ENCODE measurements around the gene HPF1. TPM values are rescaled to one million over a fixed set of nuclear protein-coding genes. Genes with fewer than 3 reads are reported as not detected.
A peak's percentile ranks its signal among the peaks of the same experiment; 100 is the strongest.

The HPF1 gene
- total RNA-seq, 1 experiment from 2014 or later, result 18.2 TPM

GRCh38 chr4:169727616-169728015 is 30.1 kb downstream of the HPF1 start:
- no peaks in the 10 kb centered on the region for H3K36me3 ChIP-seq (ENCODE audit: insufficient read depth, low read length)
- no peak overlapping the region for H3K4me2 ChIP-seq (ENCODE audit: low read depth, low read length, poor library complexity, severe bottlenecking)
- no peaks in the 10 kb centered on the region for H4K20me1 ChIP-seq (ENCODE audit: insufficient read depth, low read depth, low read length)
- peaks cover 9% of the 10 kb centered on the region for H3K4me1 ChIP-seq (ENCODE audit: low read length)
- H3K4me3 ChIP-seq (ENCODE audit: low read length), result no peak overlapping the region
- H3K9ac ChIP-seq (ENCODE audit: low read length), result no peak overlapping the region
- DNase-seq, result no peak
- no peaks in the 10 kb centered on the region for H3K9me2 ChIP-seq (replicated peaks; ENCODE audit: insufficient read depth, low read length)
- H3K27ac ChIP-seq (ENCODE audit: low read length), result no peak overlapping the region
- no peaks in the 10 kb centered on the region for H3K9me3 ChIP-seq (ENCODE audit: low read length)
- H2AFZ ChIP-seq (ENCODE audit: low read length), result no peak overlapping the region
- H3K79me2 ChIP-seq (ENCODE audit: low read length), result no peaks in the 10 kb centered on the region
- H3K27me3 ChIP-seq (ENCODE audit: low read length), result no peaks in the 10 kb centered on the region

- Histone ChIP-seq H4K20me1 (ENCODE audit: insufficient read depth, low read depth, low read length) (no peaks in the 10 kb centered on the region), H3K4me2 (ENCODE audit: low read depth, low read length, poor library complexity, severe bottlenecking) (no peak overlapping the region), H3K9me3 (ENCODE audit: low read length) (no peaks in the 10 kb centered on the region), H3K9me2 (replicated peaks; ENCODE audit: insufficient read depth, low read length) (no peaks in the 10 kb centered on the region), H3K4me1 (ENCODE audit: low read length) (peaks cover 13% of the 10 kb centered on the region), H3K79me2 (ENCODE audit: low read length) (no peaks in the 10 kb centered on the region), H3K9ac (ENCODE audit: low read length) (no peak overlapping the region), H3K36me3 (ENCODE audit: insufficient read depth, low read length) (peaks cover 3% of the 10 kb centered on the region; the same call in 1 of the 2 replicates), H3K27ac (ENCODE audit: low read length) (no peak overlapping the region), H2AFZ (ENCODE audit: low read length) (no peak overlapping the region), H3K27me3 (ENCODE audit: low read length) (no peaks in the 10 kb centered on the region), H3K4me3 (ENCODE audit: low read length) (no peak overlapping the region)
- DNase-seq, result no peak
Observed at GRCh38 chr4:169724260-169724659, 33.5 kb downstream of the HPF1 start.

- Histone ChIP-seq H3K79me2 (ENCODE audit: low read length) (no peaks in the 10 kb centered on the region), H3K4me3 (ENCODE audit: low read length) (no peak overlapping the region), H3K27ac (ENCODE audit: low read length) (no peak overlapping the region), H3K9me3 (ENCODE audit: low read length) (no peaks in the 10 kb centered on the region), H3K4me2 (ENCODE audit: low read depth, low read length, poor library complexity, severe bottlenecking) (no peak overlapping the region), H4K20me1 (ENCODE audit: insufficient read depth, low read depth, low read length) (no peaks in the 10 kb centered on the region), H3K27me3 (ENCODE audit: low read length) (no peaks in the 10 kb centered on the region), H3K4me1 (ENCODE audit: low read length) (peaks cover 13% of the 10 kb centered on the region), H3K9me2 (replicated peaks; ENCODE audit: insufficient read depth, low read length) (no peaks in the 10 kb centered on the region), H2AFZ (ENCODE audit: low read length) (no peak overlapping the region), H3K36me3 (ENCODE audit: insufficient read depth, low read length) (peaks cover 3% of the 10 kb centered on the region; the same call in 1 of the 2 replicates), H3K9ac (ENCODE audit: low read length) (no peak overlapping the region)
- DNase-seq, result peak; percentile 72
Observed at GRCh38 chr4:169723207-169723965, 34.4 kb downstream of the HPF1 start.

- H3K4me1 ChIP-seq (ENCODE audit: low read length), result peaks cover 13% of the 10 kb centered on the region
- no peak overlapping the region for H3K4me2 ChIP-seq (ENCODE audit: low read depth, low read length, poor library complexity, severe bottlenecking)
- no peak overlapping the region for H3K9ac ChIP-seq (ENCODE audit: low read length)
- H3K27me3 ChIP-seq (ENCODE audit: low read length), result no peaks in the 10 kb centered on the region
- H4K20me1 ChIP-seq (ENCODE audit: insufficient read depth, low read depth, low read length), result no peaks in the 10 kb centered on the region
- no peak overlapping the region for H3K27ac ChIP-seq (ENCODE audit: low read length)
- no peaks in the 10 kb centered on the region for H3K9me3 ChIP-seq (ENCODE audit: low read length)
- no peak overlapping the region for H2AFZ ChIP-seq (ENCODE audit: low read length)
- H3K79me2 ChIP-seq (ENCODE audit: low read length), result peaks cover 6% of the 10 kb centered on the region; the same call in 1 of the 2 replicates
- H3K4me3 ChIP-seq (ENCODE audit: low read length), result no peak overlapping the region
- peaks cover 3% of the 10 kb centered on the region; the same call in 1 of the 2 replicates for H3K36me3 ChIP-seq (ENCODE audit: insufficient read depth, low read length)
- DNase-seq, result no peak
- H3K9me2 ChIP-seq (replicated peaks; ENCODE audit: insufficient read depth, low read length), result no peaks in the 10 kb centered on the region
Observed at GRCh38 chr4:169720529-169720928, 37.2 kb downstream of the HPF1 start.

GRCh38 chr4:169716677-169717076 is 41.1 kb downstream of the HPF1 start:
- no peak overlapping the region for H3K4me2 ChIP-seq (ENCODE audit: low read depth, low read length, poor library complexity, severe bottlenecking)
- no peaks in the 10 kb centered on the region for H3K9me2 ChIP-seq (replicated peaks; ENCODE audit: insufficient read depth, low read length)
- H3K79me2 ChIP-seq (ENCODE audit: low read length), result peaks cover 6% of the 10 kb centered on the region; the same call in 1 of the 2 replicates
- H2AFZ ChIP-seq (ENCODE audit: low read length), result no peak overlapping the region
- no peak for DNase-seq
- no peak overlapping the region for H3K4me3 ChIP-seq (ENCODE audit: low read length)
- H3K27me3 ChIP-seq (ENCODE audit: low read length), result no peaks in the 10 kb centered on the region
- peaks cover 7% of the 10 kb centered on the region; the same call in 1 of the 2 replicates for H3K36me3 ChIP-seq (ENCODE audit: insufficient read depth, low read length)
- H3K9ac ChIP-seq (ENCODE audit: low read length), result no peak overlapping the region
- H3K27ac ChIP-seq (ENCODE audit: low read length), result no peak overlapping the region
- H3K4me1 ChIP-seq (ENCODE audit: low read length), result no peaks in the 10 kb centered on the region
- no peaks in the 10 kb centered on the region for H3K9me3 ChIP-seq (ENCODE audit: low read length)
- no peaks in the 10 kb centered on the region for H4K20me1 ChIP-seq (ENCODE audit: insufficient read depth, low read depth, low read length)

GRCh38 chr4:169715826-169716225 is 41.9 kb downstream of the HPF1 start:
- no peaks in the 10 kb centered on the region for H3K9me2 ChIP-seq (replicated peaks; ENCODE audit: insufficient read depth, low read length)
- H3K9me3 ChIP-seq (ENCODE audit: low read length), result no peaks in the 10 kb centered on the region
- H4K20me1 ChIP-seq (ENCODE audit: insufficient read depth, low read depth, low read length), result no peaks in the 10 kb centered on the region
- H2AFZ ChIP-seq (ENCODE audit: low read length), result no peak overlapping the region
- no peak overlapping the region for H3K4me2 ChIP-seq (ENCODE audit: low read depth, low read length, poor library complexity, severe bottlenecking)
- H3K36me3 ChIP-seq (ENCODE audit: insufficient read depth, low read length), result peaks cover 7% of the 10 kb centered on the region; the same call in 1 of the 2 replicates
- peaks cover 6% of the 10 kb centered on the region; the same call in 1 of the 2 replicates for H3K79me2 ChIP-seq (ENCODE audit: low read length)
- H3K4me1 ChIP-seq (ENCODE audit: low read length), result no peaks in the 10 kb centered on the region
- no peak for DNase-seq
- H3K27ac ChIP-seq (ENCODE audit: low read length), result no peak overlapping the region
- no peaks in the 10 kb centered on the region for H3K27me3 ChIP-seq (ENCODE audit: low read length)
- no peak overlapping the region for H3K4me3 ChIP-seq (ENCODE audit: low read length)
- H3K9ac ChIP-seq (ENCODE audit: low read length), result no peak overlapping the region

- peaks cover 13% of the 10 kb centered on the region; the same call in 1 of the 2 replicates for H3K79me2 ChIP-seq (ENCODE audit: low read length)
- H3K4me3 ChIP-seq (ENCODE audit: low read length), result no peak overlapping the region
- H3K4me2 ChIP-seq (ENCODE audit: low read depth, low read length, poor library complexity, severe bottlenecking), result no peak overlapping the region
- H2AFZ ChIP-seq (ENCODE audit: low read length), result no peak overlapping the region
- no peaks in the 10 kb centered on the region for H3K9me3 ChIP-seq (ENCODE audit: low read length)
- H3K27me3 ChIP-seq (ENCODE audit: low read length), result no peaks in the 10 kb centered on the region
- no peak overlapping the region for H3K27ac ChIP-seq (ENCODE audit: low read length)
- H3K36me3 ChIP-seq (ENCODE audit: insufficient read depth, low read length), result peaks cover 2% of the 10 kb centered on the region; the same call in 1 of the 2 replicates
- H4K20me1 ChIP-seq (ENCODE audit: insufficient read depth, low read depth, low read length), result no peaks in the 10 kb centered on the region
- H3K9me2 ChIP-seq (replicated peaks; ENCODE audit: insufficient read depth, low read length), result no peaks in the 10 kb centered on the region
- H3K9ac ChIP-seq (ENCODE audit: low read length), result no peak overlapping the region
- no peaks in the 10 kb centered on the region for H3K4me1 ChIP-seq (ENCODE audit: low read length)
- DNase-seq, result no peak
Observed at GRCh38 chr4:169707958-169708643, 49.6 kb downstream of the HPF1 start.

- Histone ChIP-seq H3K27me3 (ENCODE audit: low read length) (no peaks in the 10 kb centered on the region), H3K9me2 (replicated peaks; ENCODE audit: insufficient read depth, low read length) (no peaks in the 10 kb centered on the region), H3K79me2 (ENCODE audit: low read length) (0 out of 2 replicates have a peak, but pooled peaks cover 3% of the 10 kb centered on the region), H3K36me3 (ENCODE audit: insufficient read depth, low read length) (peaks cover 2% of the 10 kb centered on the region; the same call in 1 of the 2 replicates), H3K27ac (ENCODE audit: low read length) (no peak overlapping the region), H2AFZ (ENCODE audit: low read length) (no peak overlapping the region), H3K4me2 (ENCODE audit: low read depth, low read length, poor library complexity, severe bottlenecking) (no peak overlapping the region), H3K9me3 (ENCODE audit: low read length) (no peaks in the 10 kb centered on the region), H3K9ac (ENCODE audit: low read length) (no peak overlapping the region), H3K4me1 (ENCODE audit: low read length) (no peaks in the 10 kb centered on the region), H4K20me1 (ENCODE audit: insufficient read depth, low read depth, low read length) (no peaks in the 10 kb centered on the region), H3K4me3 (ENCODE audit: low read length) (no peak overlapping the region)
- DNase-seq, result no peak
Observed at GRCh38 chr4:169698331-169698730, 59.4 kb downstream of the HPF1 start.
